LoVo (cell line): ENCODE data around the gene HRH2.

Experiments
- DNase-seq: peaks from one replicate; pipeline ENCODE4 v3.0.0-alpha.2; 2016; ENCODE audit warnings: low spot score

The HRH2 gene

DNA sequence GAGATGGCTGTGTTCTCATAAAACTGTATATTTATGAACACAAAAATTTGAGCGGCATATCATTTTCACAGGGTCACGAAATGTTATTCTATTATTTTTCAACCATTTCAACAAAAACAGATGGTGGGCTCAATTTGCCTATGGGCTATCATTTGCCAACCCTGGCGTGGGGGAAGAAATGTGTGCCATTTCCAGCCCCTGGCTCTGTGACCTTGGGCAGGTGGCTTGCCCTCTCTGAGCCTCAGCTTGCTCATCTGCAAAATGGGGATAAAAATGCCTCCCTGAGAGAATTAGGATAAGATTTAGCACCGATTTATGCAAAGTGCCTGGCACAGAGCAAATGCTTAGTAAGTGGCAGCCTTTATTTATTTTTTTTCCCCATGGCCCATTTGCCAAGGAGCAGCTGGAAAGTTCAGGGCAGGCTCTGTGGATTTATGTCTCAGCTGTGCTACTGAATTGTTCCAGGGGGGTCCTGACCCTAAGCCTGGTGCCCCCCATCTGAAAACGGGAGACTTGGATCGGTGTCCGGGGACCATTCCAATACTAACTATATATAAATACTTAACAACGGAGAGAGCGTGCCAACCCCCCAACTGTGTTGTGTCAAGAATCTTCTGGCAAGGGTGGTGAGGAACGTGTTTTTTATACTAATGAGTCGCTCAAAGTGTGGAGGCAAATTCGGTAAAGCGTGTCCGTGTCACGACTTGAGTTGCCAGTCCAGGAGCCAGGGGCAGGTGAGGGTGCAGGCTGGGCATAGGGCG lies 34.5 kb downstream of the HRH2 start:
- no peak for DNase-seq

DNA sequence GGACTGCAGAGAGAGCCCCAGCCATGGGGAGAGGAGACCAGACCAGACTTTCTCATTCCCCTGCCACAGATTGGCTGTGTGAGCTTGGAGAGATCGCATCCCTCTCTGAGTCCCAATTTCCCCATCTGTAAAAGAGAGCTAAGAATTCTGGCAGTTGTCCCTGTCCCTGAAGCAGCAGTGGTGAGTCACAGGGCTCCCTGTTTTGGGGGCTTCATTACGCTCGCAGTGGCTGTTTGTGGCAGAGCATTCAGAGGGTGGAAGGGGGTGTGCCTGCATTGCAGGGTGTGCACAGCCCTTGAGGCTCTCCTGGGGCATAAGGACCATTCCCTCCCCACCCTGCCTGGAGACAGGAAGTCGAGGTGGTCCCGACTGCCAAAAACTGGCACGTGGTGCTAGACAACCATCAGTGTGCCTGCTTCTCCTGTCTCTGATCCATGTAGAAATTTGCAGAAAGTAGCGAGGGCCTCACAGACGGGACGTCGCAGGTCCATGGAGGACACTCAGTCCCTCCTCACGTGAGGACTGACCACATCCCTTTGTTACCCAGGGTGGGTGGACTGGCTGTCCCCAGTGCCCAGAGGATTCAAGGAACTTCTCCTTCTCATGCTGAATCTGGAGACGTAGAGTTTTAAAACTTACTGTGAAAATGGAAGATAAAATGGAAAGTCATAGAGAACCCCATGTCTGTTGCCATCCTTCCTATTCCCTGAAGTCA lies 35.3 kb downstream of the HRH2 start:
- DNase-seq, result no peak

- DNase-seq, result no peak
Measured at GRCh38 chr5:175693741-175694140, 35.9 kb downstream of the HRH2 start.

DNA sequence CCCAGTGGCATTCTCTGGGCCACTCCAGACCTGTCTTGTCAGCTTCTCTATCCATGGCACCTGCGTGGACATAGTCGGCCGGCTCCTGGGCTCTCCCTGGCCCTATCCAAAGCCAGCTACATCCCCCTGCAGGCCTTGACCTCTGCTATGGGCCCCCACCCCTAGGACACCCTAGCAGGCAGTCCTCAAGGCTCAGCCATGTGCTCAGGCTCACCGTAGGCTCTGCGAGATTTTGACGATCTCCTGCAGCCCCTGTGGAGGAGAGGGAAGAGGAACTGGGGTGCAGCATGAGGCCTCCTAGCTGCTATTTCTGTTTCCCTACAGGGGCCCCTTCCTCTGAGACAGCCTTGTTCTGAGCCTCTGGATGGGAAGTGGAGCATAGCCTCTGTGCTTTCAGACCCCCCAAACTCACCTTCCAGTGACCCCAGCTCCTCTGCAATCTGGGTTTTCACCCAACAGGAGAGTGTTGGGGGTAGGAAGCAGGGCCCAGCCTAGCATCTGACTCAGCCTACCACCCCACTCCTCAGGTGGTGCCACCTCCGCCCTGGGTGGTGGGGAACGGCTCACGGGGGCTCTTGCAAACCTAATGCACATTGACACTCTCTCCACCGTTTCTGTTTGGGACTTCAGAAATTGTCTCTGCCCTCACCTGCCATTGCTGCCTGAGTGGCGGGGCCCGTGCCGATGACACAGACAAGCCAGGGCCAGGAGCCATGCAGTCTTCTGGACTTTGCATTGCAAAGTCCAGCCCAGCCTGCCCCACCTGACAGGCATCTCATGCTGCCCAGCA lies 36.7 kb downstream of the HRH2 start:
- DNase-seq, result no peak

- DNase-seq, result no peak
Measured at GRCh38 chr5:175695161-175696126, 37.6 kb downstream of the HRH2 start.

GRCh38 chr5:175696139-175696854 lies 38.4 kb downstream of the HRH2 start:
- peak; percentile 4 for DNase-seq

GRCh38 chr5:175696855-175697198 lies 39.0 kb downstream of the HRH2 start:
- DNase-seq, result no peak

- no peak for DNase-seq
Measured at GRCh38 chr5:175697846-175698245, 40.0 kb downstream of the HRH2 start.

- no peak for DNase-seq
Measured at GRCh38 chr5:175698401-175699115, 40.7 kb downstream of the HRH2 start.

DNA sequence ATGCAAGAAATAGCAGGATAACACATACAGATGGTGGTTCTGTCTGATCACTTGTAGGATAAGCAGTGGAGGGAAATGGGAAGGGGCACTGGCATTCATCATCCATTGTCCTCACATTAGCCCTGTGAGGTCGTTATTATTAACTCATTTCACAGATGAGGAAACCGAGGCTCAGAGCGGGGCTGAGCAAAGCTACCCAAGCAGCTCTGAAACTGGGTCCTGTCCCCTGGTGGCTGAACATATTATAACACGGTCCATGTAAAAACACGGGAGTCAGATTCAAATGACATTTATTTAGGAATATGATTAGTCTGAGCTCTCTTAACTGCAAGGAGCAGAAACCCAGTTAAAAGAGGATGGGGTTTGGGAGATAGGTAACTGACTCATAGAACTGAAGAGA lies 43.1 kb downstream of the HRH2 start:
- DNase-seq, result peak; percentile 8

GRCh38 chr5:175701797-175702196 lies 43.9 kb downstream of the HRH2 start:
- DNase-seq, result no peak

GRCh38 chr5:175706499-175706898 lies 48.6 kb downstream of the HRH2 start:
- DNase-seq, result no peak

GRCh38 chr5:175707751-175708375 lies 50.0 kb downstream of the HRH2 start:
- DNase-seq, result no peak

- DNase-seq, result no peak
Measured at GRCh38 chr5:175709276-175709781, 51.5 kb downstream of the HRH2 start.

GRCh38 chr5:175710326-175710725 lies 52.5 kb downstream of the HRH2 start:
- DNase-seq, result no peak

DNA sequence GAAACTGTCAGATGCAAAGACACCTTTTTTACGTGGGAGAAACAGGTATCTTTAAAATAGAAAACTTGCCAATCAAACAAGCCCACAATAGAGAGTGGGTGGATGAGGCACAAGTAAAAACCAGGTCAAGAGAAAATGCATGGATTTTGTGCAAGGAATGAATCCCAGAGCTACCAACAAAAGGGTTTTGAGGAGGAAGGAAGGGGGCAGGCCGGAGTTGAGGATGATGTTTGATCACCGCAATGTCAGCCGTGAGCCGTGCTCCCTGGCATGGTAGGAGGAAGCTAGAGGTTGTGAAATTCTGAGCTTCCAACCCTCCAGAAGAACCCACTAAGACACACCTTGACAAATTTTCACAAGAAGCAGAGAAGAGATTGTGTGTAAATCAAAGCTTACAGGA lies 53.2 kb downstream of the HRH2 start:
- no peak for DNase-seq

DNA sequence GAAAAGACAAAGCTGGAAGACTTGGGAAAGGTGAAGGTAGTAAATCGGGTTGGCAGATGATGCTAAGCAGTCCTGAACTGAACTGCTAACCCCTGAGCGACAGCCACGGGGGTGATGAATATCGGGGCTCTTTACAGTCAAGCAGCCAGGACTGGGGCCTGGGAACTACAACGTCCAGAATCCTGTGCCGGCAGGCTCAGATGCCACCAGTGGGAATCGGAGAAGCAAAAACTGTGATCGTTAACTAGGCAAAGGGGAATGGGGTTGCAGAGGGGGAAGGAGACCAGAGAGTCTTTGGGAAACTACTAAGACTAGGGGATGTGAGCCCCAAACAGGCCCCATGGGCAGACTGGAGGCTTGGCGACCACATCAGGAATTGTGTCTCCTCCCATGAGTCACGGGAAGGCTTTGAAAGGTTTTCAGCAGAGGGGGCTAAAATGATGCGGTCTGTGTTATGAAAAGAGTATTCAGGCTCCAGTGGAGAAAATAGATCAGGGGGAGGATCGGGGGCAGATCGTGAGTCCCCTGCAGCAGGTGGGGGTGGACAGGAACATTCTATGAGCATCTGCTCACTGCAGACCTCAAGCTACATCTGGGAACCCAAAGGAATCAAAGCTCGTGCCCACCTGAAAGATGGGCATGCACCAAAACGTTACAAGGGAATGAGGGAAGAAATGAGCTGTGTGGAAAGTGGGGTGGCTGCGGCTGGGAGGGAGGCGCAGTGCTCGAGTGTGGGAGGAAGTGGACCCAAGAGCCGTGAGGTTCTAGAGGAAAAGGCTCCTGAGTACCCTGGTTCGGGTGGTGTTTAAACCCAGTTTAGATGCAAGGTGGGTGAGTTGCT lies 53.8 kb downstream of the HRH2 start:
- no peak for DNase-seq

DNA sequence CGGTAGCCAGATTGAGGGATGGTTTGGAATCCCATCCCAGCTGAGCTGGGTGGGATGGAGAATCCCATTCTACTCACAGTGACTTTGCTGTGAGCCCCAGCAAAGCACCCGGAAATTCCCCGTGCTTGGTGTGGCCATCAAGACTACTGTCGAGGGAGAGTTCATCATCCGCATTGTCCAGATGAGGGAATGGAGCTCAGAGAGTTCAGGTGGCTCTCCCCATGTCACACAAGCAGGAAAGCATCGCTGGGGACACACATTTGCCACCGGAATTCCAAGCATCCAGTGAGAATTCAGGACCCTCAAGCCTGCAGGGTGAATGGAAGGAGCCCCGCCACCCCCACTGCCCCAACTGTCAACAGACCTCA lies 54.4 kb downstream of the HRH2 start:
- DNase-seq, result no peak

GRCh38 chr5:175712681-175713085 lies 54.8 kb downstream of the HRH2 start:
- DNase-seq, result no peak
